K562 (cell line): ENCODE data around the gene OR7G1. TPM values are rescaled to one million over a fixed set of nuclear protein-coding genes. Genes with fewer than 3 reads are reported as not detected.

ENCODE experiments used
- ATAC-seq: fragments of 200-7000 bp; cut with Tn5 transposase; 3 replicates; pipeline ENCODE4 v1.9.1; 2020; ENCODE audit warnings: moderate library complexity
- BruUV-seq: library from RNA; stranded (reverse); fragments of 400-500 nt; replicated peaks from 2 replicates; lab custom pipeline; 2021; lab: Mats Ljungman, UMichigan
- CTCF ChIA-PET: fragments of 300-600 bp; formaldehyde crosslinking; extraction: SDS; loops from one replicate; lab custom pipeline; 2021; ENCODE audit warnings: low intra/inter-chr PET ratio; lab: Yijun Ruan, JAX
- POLR2A ChIA-PET: fragments of 300-600, 350-650 bp; sonication (Branson Sonifier 250); formaldehyde crosslinking; extraction: SDS; loops from one replicate; lab custom pipeline; 2021; ENCODE audit warnings: antibody characterized with exemption, inconsistent platforms; lab: Yijun Ruan, JAX
- DNase-seq, 4 experiments: peaks; one replicate each; pipeline versions ENCODE4 v3.0.0 to v3.0.0-alpha.2; 2011 to 2018; ENCODE audit warnings: low spot score in 3 of 4, mixed read lengths in 3 of 4; ENCODE audit errors: extremely low read depth in 1 of 4
- FAIRE-seq: peaks from 2 replicates; lab custom pipeline; 2011; peaks lifted over from hg19 to GRCh38; lab: Jason Lieb, UNC
- H2AFZ ChIP-seq: 2 replicates; pipeline ENCODE4 v1.6.0; 2011; ENCODE audit warnings: low read depth, low read length, control low read depth, inconsistent platforms
- H3K27ac ChIP-seq: fragments of 200-600 bp; 3 replicates; pipeline ENCODE4 v1.8.0; 2011; ENCODE audit warnings: low read depth, mild to moderate bottlenecking, control low read depth, inconsistent platforms, low read length, moderate library complexity, mixed read lengths; ENCODE audit errors: extremely low read depth
- H3K27me3 ChIP-seq, 2 experiments: fragments of 300-600 bp in 1 of 2; 2 replicates in 1 of 2; 3 replicates in 1 of 2; pipeline versions ENCODE4 v1.6.0 to v1.8.0; 2011; ENCODE audit warnings: inconsistent platforms in 2 of 2, low read length in 2 of 2, mild to moderate bottlenecking in 1 of 2, mixed read lengths in 1 of 2, moderate library complexity in 1 of 2; ENCODE audit not compliant: control insufficient read depth in 2 of 2, insufficient read depth in 2 of 2
- H3K36me3 ChIP-seq: fragments of 300-600 bp; 3 replicates; pipeline ENCODE4 v1.8.0; 2011; ENCODE audit warnings: mild to moderate bottlenecking, low read length, inconsistent platforms; ENCODE audit not compliant: control insufficient read depth, insufficient read depth
- H3K4me1 ChIP-seq, 2 experiments: fragments of 200-600 bp in 1 of 2; replicated peaks in 1 of 2; 2 replicates in 1 of 2; 3 replicates in 1 of 2; pipeline versions ENCODE4 v1.5.1 to v1.8.0; 2011; ENCODE audit warnings: inconsistent platforms in 2 of 2, low read length in 2 of 2, mild to moderate bottlenecking in 1 of 2, mixed read lengths in 1 of 2, moderate library complexity in 1 of 2; ENCODE audit not compliant: control insufficient read depth in 2 of 2, insufficient read depth in 2 of 2
- H3K4me2 ChIP-seq: 2 replicates; pipeline ENCODE4 v1.6.1; 2011; ENCODE audit warnings: low read length, control low read depth, inconsistent platforms, mixed read lengths; ENCODE audit not compliant: insufficient read depth
- H3K4me3 ChIP-seq: fragments of 200-600 bp; sonication (generic), shearing (Covaris generic); 2 replicates; pipeline ENCODE4 v1.5.1; 2016; ENCODE audit warnings: control low read depth, inconsistent platforms
- H3K79me2 ChIP-seq: fragments of 200-600 bp; 3 replicates; pipeline ENCODE4 v1.8.0; 2011; ENCODE audit warnings: low read length, inconsistent platforms; ENCODE audit not compliant: control insufficient read depth, insufficient read depth
- H3K9ac ChIP-seq, 2 experiments: 2 replicates each; pipeline versions ENCODE4 v1.6.0 to v1.6.1; 2011; ENCODE audit warnings: low read depth in 2 of 2, low read length in 2 of 2, control low read depth in 1 of 2, inconsistent platforms in 1 of 2, mild to moderate bottlenecking in 1 of 2, mixed read lengths in 1 of 2; ENCODE audit not compliant: insufficient read depth in 1 of 2
- H3K9me1 ChIP-seq: one replicate; pipeline ENCODE4 v1.6.0; 2011; ENCODE audit warnings: inconsistent platforms, mild to moderate bottlenecking, low read length, moderate library complexity; ENCODE audit not compliant: control insufficient read depth, insufficient read depth
- H3K9me3 ChIP-seq: replicated peaks from 2 replicates; pipeline ENCODE4 v1.5.1; 2011; ENCODE audit warnings: low read depth, low read length, inconsistent platforms; ENCODE audit not compliant: control insufficient read depth, insufficient read depth
- H4K20me1 ChIP-seq: replicated peaks from 2 replicates; pipeline ENCODE4 v1.6.1; 2011; ENCODE audit warnings: low read length, inconsistent platforms, mixed read lengths; ENCODE audit not compliant: control insufficient read depth, insufficient read depth
- CBFB ChIP-seq: sonication (generic); formaldehyde crosslinking; IDR thresholded peaks from 2 replicates; pipeline ENCODE4 v1.4.0; 2020; ENCODE audit warnings: mild to moderate bottlenecking, missing genetic modification reagents
- CHD4 ChIP-seq: fragments of 200-600 bp; sonication (generic); IDR thresholded peaks from 3 replicates; pipeline ENCODE4 v1.6.1; 2012; ENCODE audit warnings: low read depth, mild to moderate bottlenecking, mixed read lengths, low read length, inconsistent platforms; ENCODE audit not compliant: insufficient read depth, insufficient replicate concordance, poor library complexity, severe bottlenecking
- DDX20 ChIP-seq: fragments of 450-650 bp; IDR thresholded peaks from 2 replicates; pipeline ENCODE4 v1.6.1; 2016; ENCODE audit warnings: missing genetic modification characterization, low read depth, mild to moderate bottlenecking, missing compliant biosample characterization, moderate library complexity
- HIVEP1 ChIP-seq: fragments of 250-450 bp; sonication (Bioruptor Pico); IDR thresholded peaks from 2 replicates; pipeline ENCODE4 v1.4.0; 2020; ENCODE audit warnings: mild to moderate bottlenecking
- NFATC3 ChIP-seq: fragments of 450-650 bp; IDR thresholded peaks from 2 replicates; pipeline ENCODE4 v1.6.1; 2017; ENCODE audit warnings: mild to moderate bottlenecking
- RREB1 ChIP-seq: fragments of 250-450 bp; sonication (Bioruptor Pico); IDR thresholded peaks from 2 replicates; pipeline ENCODE4 v1.4.0; 2020
- SMAD4 ChIP-seq: fragments of 250-450 bp; sonication (Bioruptor Pico); conservative IDR thresholded peaks from 2 replicates; pipeline ENCODE4 v1.8.0; 2021; ENCODE audit warnings: inconsistent platforms, mild to moderate bottlenecking, moderate library complexity
- TAF1 ChIP-seq: IDR thresholded peaks from 2 replicates; pipeline ENCODE4 v1.6.1; 2011; ENCODE audit warnings: mild to moderate bottlenecking, low read length, moderate library complexity; ENCODE audit not compliant: insufficient read depth, control insufficient read depth, severe bottlenecking; ENCODE audit errors: extremely low read depth
- TEAD4 ChIP-seq, 2 experiments: sonication (generic) in 1 of 2; formaldehyde crosslinking in 1 of 2; IDR thresholded peaks; 2 replicates each; pipeline versions ENCODE4 v1.6.1 to v1.8.0; 2012 to 2022; ENCODE audit warnings: borderline replicate concordance in 1 of 2, inconsistent platforms in 1 of 2, low read length in 1 of 2, mild to moderate bottlenecking in 1 of 2, missing genetic modification reagents in 1 of 2
- ZBTB26 ChIP-seq: fragments of 450-650 bp; formaldehyde crosslinking; IDR thresholded peaks from 2 replicates; pipeline ENCODE4 v1.4.0; 2022; ENCODE audit warnings: missing genetic modification characterization
- ZNF431 ChIP-seq: sonication (generic); formaldehyde crosslinking; IDR thresholded peaks from 2 replicates; pipeline ENCODE4 v1.8.0; 2022; ENCODE audit warnings: mild to moderate bottlenecking, missing genetic modification reagents
- WGBS: fragments of 100-300 bp; shearing (Covaris generic); methylation state at CpG from one replicate; pipeline ENCODE4 v1.1.6; 2016; ENCODE audit warnings: low coverage, mixed read lengths; ENCODE audit not compliant: insufficient coverage; ENCODE audit errors: missing lambda C conversion rate; 5-methylcytosine and 5-hydroxymethylcytosine counted together
- in situ Hi-C: fragments of 300-500 bp; cut with MboI; formaldehyde crosslinking; loops from 4 replicates; pipeline ENCODE4 v1.15.0; 2018; ENCODE audit warnings: inconsistent platforms, mixed read lengths
- intact Hi-C: fragments of 100-400 bp; cut with micrococcal nuclease; formaldehyde crosslinking; loops from 2 replicates; pipeline ENCODE4 v1.14.2; 2022
- polyA plus RNA-seq, 8 experiments: library from polyadenylated mRNA; depleted of rRNA in 4 of 8; stranded (reverse) in 5 of 8; unstranded in 3 of 8; fragments of >200 nt; fragmentation: Nextera tagmentation in 2 of 8; fragmentation: Illumina TruSeq in 1 of 8; extraction: Ambion mirVana in 2 of 8; extraction: Trizol in 1 of 8; gene quantifications; 2 replicates each; pipeline versions ENCODE4 v1.2.1 to v1.2.3, GENCODE V29; 2011 to 2014; ENCODE audit warnings: inconsistent platforms in 1 of 8, missing spikeins in 1 of 8
- total RNA-seq, 7 experiments: library from RNA; depleted of rRNA in 6 of 7; stranded (reverse); fragments of >200 nt in 6 of 7; fragmentation: Illumina TruSeq in 2 of 7; extraction: Trizol in 2 of 7; gene quantifications; 2 replicates each; pipeline versions ENCODE4 v1.2.1 to v1.2.3, GENCODE V29; 2011 to 2021; ENCODE audit warnings: low replicate concordance in 1 of 7
- TF ChIP-seq, protein P1 (sequence below), 2 experiments: fragments of 450-650 bp; IDR thresholded peaks; 2 replicates each; pipeline ENCODE4 v1.6.1; 2016

Gene OR7G1
- total and polyA plus RNA-seq, 9 of the 15 experiments (the other 6 are each of a cell fraction or from before 2014, with no cell fraction given) = not detected

GRCh38 chr19:9115307-9115813 is at the start of gene OR7G1 (continued):
- TF ChIP-seq, protein P1, sequence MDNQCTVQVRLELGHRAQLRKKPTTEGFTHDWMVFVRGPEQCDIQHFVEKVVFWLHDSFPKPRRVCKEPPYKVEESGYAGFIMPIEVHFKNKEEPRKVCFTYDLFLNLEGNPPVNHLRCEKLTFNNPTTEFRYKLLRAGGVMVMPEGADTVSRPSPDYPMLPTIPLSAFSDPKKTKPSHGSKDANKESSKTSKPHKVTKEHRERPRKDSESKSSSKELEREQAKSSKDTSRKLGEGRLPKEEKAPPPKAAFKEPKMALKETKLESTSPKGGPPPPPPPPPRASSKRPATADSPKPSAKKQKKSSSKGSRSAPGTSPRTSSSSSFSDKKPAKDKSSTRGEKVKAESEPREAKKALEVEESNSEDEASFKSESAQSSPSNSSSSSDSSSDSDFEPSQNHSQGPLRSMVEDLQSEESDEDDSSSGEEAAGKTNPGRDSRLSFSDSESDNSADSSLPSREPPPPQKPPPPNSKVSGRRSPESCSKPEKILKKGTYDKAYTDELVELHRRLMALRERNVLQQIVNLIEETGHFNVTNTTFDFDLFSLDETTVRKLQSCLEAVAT (IDR thresholded peaks at IDR 0.05) = peak in 1 of 2 experiments; percentile 56; a peak in 1 of 4 replicates
- TF ChIP-seq SMAD4 (CRISPR knock-in tag) = no peak

GRCh38 chr19:9165261-9165660 is 49.7 kb upstream of the OR7G1 start:
- ChIA-PET CTCF (no interaction called here), POLR2A (no interaction called here)
- no peak for FAIRE-seq
- Histone ChIP-seq H3K9me3 (peaks cover 11% of the 10 kb centered on the region), H3K4me3 (no peak overlapping the region), H3K36me3 (peaks cover 32% of the 10 kb centered on the region), H3K79me2 (no peaks in the 10 kb centered on the region), H3K27me3 (no peaks in the 10 kb centered on the region), H4K20me1 (no peaks in the 10 kb centered on the region), H3K4me1 (no peaks in the 10 kb centered on the region), H3K4me2 (no peak overlapping the region), H3K9ac (no peak overlapping the region), H3K27ac (no peak overlapping the region), H3K9me1 (no peaks in the 10 kb centered on the region), H2AFZ (no peak overlapping the region)
- WGBS = 78% methylated on average over 1 of the region's 3 CpGs
- no TSS peak for BruUV-seq
- ATAC-seq = no peak
- in situ Hi-C loops (no loop called here), intact Hi-C loops (no loop called here)
- DNase-seq = no peak
- TF ChIP-seq TEAD4 (IDR thresholded peaks at IDR 0.05; ENCODE audit: low read length) = no peak
- no peak for TF ChIP-seq TEAD4 (CRISPR knock-in tag; IDR thresholded peaks at IDR 0.05; ENCODE audit: borderline replicate concordance)
- TF ChIP-seq NFATC3 = no peak
- no peak for TF ChIP-seq TAF1
- no peak for TF ChIP-seq DDX20 (tag)
- TF ChIP-seq ZBTB26 (CRISPR knock-in tag) = no peak
- no peak for TF ChIP-seq CHD4
- no peak for TF ChIP-seq CBFB (CRISPR knock-in tag)
- no peak for TF ChIP-seq HIVEP1 (CRISPR knock-in tag)
- TF ChIP-seq ZNF431 (CRISPR knock-in tag) = no peak
- TF ChIP-seq RREB1 = no peak
